Right forelimb (tissue), 1 donor: ENCODE data around the gene TMBIM1.

Experiments used
- DNase-seq: peaks from one replicate; pipeline ENCODE4 v3.0.0-alpha.2; 2018

TMBIM1 gene

GRCh38 chr2:218253232-218253625, 39.1 kb downstream of the TMBIM1 start:
- no peak for DNase-seq

GRCh38 chr2:218252509-218253231, 39.6 kb downstream of the TMBIM1 start:
- DNase-seq = no peak

DNA sequence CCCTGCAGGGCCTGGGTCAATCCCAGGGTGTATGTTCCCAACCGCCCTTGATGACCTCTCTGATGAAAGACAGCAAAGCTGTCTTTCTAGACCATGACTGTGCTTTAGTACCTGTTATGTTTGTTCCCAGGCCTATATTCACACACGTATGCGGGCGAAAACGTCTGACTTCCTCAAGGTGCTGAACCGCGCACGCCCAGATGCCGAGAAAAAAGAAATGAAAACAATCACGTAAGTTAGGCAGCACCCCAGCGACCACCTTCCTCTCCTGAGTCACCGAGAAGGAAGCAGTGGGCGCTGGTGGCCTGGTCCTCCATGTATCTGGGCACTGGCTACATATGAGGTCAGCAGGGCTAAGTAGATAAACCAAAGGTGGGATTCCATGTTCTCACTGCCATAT, 42.6 kb downstream of the TMBIM1 start:
- no peak for DNase-seq

GRCh38 chr2:218245214-218245613, 47.1 kb downstream of the TMBIM1 start:
- DNase-seq = no peak

- DNase-seq = no peak
Measured at GRCh38 chr2:218244665-218245064, 47.6 kb downstream of the TMBIM1 start.

DNA sequence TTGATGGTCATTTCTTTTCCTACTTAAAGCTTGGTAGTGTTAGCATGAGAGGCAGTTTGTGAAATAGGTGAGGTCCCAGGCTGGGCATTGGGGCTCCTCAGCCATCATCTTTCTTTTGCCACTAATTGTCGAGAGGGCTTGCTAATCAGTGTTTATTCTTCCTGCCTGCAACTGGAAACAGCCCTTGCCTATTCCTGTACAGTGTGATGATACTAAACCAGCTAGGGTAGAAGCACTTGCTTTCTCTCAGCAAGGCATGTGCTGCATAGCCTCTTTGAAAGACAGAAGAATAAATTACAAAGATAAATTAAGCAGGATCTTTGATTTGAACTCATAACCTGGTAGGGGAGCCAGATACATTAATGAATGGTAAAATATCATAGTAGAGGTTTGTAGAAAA, 48.1 kb downstream of the TMBIM1 start:
- DNase-seq = no peak

- no peak for DNase-seq
Measured at GRCh38 chr2:218238887-218239286, 53.4 kb downstream of the TMBIM1 start.

GRCh38 chr2:218236829-218237228, 55.5 kb downstream of the TMBIM1 start:
- DNase-seq = no peak

DNA sequence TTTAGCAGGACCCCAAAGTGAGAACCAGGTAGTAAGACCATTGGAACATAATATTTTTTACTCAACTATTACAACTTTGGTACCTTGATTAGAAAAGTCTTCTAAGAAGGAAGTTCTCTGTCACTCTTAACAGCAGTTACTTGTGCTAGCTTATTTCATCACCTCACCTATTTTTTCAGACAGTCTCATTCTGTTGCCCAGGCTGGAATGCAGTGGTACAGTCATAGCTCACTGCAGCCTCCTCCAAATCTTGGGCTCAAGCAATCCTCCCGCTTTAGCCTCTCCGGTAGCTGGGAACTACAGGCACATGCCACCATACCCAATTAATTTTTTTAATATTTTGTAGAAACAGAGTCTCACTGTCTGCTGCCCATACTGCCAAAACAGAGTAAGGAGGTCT, 57.3 kb downstream of the TMBIM1 start:
- DNase-seq = no peak

GRCh38 chr2:218234521-218234920, 57.8 kb downstream of the TMBIM1 start:
- DNase-seq = no peak

GRCh38 chr2:218233543-218233942, 58.8 kb downstream of the TMBIM1 start:
- DNase-seq = no peak

- DNase-seq = no peak
Measured at GRCh38 chr2:218230882-218231281, 61.4 kb downstream of the TMBIM1 start.

- DNase-seq = no peak
Measured at GRCh38 chr2:218229851-218230250, 62.5 kb downstream of the TMBIM1 start.

DNA sequence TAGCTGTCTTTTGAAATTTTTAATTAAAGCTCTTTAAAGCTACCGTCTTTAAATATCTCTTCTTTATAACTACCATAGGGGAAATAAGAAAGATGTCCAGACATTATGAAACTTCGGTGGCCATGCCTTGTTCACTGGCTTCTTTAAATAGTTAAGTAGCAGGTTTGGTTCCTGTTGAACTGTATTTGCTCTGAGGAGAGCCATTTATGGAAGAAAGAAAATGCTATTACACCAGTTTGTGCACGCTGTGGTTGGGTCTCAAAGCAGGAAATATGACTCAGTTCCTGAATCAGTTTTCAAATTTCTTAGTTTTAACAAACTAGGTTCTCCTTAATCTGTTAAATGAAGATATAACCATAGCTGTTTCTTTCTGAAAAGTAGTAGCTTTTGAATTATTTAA, 63.1 kb downstream of the TMBIM1 start:
- DNase-seq = no peak

- DNase-seq = no peak
Measured at GRCh38 chr2:218228366-218229090, 63.8 kb downstream of the TMBIM1 start.

DNA sequence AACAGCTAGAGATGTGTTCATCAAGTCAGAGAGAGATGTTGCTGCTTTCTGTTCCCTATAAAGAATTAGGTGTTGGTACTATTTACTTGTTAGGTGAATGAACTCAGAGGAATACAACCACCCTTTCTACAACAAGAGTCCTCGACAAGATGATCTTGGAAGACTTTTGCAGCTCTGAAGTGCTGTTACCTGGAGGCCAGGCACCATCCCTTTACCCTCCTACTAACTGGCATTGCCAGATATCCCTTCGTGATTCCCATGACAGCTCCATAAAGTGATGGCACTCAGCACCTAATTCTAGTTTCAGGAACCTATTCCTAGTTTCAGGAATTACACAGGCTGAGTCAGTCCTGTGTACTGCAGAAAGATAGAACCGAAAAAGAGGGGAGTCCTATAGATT, 65.4 kb downstream of the TMBIM1 start:
- no peak for DNase-seq
